Tibial artery (tissue), 4 donors: ENCODE data around the gene TGIF2.

ENCODE experiments used
- DNase-seq, 2 donors: peaks; one replicate each; pipeline ENCODE4 v3.0.0-alpha.2; 2019
- H3K27ac ChIP-seq, 2 donors: fragments of 200-600 bp; sonication (generic) in 1 of 2; 1 replicate in 1 of 2; 2 replicates in 1 of 2; pipeline ENCODE4 v1.5.1; 2018 to 2019; ENCODE audit warnings: mild to moderate bottlenecking in 1 of 2
- H3K27me3 ChIP-seq, 2 donors: fragments of 200-600 bp; sonication (generic) in 1 of 2; one replicate each; pipeline versions ENCODE4 v1.5.1 to v1.6.0; 2016 to 2019
- H3K36me3 ChIP-seq, 3 donors: fragments of 200-600 bp; sonication (generic) in 2 of 3; one replicate each; pipeline ENCODE4 v1.5.1; 2016 to 2019; ENCODE audit warnings: mild to moderate bottlenecking in 2 of 3
- H3K4me1 ChIP-seq, 4 donors: fragments of 200-600 bp; sonication (generic) in 2 of 4; 1 replicate in 3 of 4; 2 replicates in 1 of 4; pipeline ENCODE4 v1.5.1; 2016 to 2019
- H3K4me3 ChIP-seq, 2 donors: fragments of 200-600 bp; sonication (generic) in 1 of 2; 1 replicate in 1 of 2; 2 replicates in 1 of 2; pipeline ENCODE4 v1.5.1; 2018 to 2019; ENCODE audit warnings: mild to moderate bottlenecking in 2 of 2
- H3K9me3 ChIP-seq, 3 donors: fragments of 200-600 bp; sonication (generic) in 1 of 3; one replicate each; pipeline ENCODE4 v1.5.1; 2016 to 2019
- intact Hi-C: fragments of 100-400 bp; cut with DNase I; formaldehyde crosslinking; loops from one replicate; pipeline ENCODE4 v1.15.0; 2023; ENCODE audit warnings: low total_unique reads
- TF ChIP-seq, protein P1 (sequence below), 2 experiments: fragments of 200-600 bp in 1 of 2; fragments of 450-650 bp in 1 of 2; IDR thresholded peaks; one replicate each; pipeline ENCODE4 v1.5.1; 2017 to 2019; ENCODE audit warnings: antibody characterized with exemption in 2 of 2, mild to moderate bottlenecking in 1 of 2, moderate library complexity in 1 of 2

Gene TGIF2

DNA sequence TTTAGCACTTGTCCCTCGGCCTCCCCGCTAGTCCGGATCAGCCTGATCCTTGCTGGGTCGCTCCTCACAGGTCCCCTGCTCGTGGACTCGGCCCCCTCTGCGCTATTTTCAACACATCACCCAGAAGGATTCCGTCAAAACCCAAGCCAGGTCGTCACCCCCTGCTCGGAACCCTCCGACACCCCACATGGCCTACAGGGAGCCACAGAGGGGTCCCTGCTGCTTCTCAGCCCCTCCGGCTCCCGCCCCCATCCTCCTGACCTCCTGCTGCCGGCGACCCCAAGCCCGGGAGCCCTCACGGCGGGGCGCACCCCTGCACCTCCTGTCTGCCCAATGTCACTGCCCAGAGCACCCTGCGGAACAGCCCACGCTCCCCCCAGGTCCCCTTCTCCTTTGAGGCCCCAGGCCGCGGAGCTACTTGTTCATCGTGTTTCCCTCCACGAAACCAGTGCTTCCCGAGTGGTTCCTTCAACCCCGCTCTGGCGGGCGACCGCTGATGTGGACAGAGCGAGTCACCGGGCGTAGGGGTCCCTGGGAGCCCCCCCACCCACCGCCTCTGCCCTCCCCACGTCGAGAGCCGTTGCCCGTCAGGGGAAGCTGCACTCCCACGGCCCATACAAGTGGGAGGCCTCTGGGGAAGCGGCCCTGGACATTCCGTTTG, 32.7 kb upstream of the TGIF2 start:
- TF ChIP-seq, protein P1, sequence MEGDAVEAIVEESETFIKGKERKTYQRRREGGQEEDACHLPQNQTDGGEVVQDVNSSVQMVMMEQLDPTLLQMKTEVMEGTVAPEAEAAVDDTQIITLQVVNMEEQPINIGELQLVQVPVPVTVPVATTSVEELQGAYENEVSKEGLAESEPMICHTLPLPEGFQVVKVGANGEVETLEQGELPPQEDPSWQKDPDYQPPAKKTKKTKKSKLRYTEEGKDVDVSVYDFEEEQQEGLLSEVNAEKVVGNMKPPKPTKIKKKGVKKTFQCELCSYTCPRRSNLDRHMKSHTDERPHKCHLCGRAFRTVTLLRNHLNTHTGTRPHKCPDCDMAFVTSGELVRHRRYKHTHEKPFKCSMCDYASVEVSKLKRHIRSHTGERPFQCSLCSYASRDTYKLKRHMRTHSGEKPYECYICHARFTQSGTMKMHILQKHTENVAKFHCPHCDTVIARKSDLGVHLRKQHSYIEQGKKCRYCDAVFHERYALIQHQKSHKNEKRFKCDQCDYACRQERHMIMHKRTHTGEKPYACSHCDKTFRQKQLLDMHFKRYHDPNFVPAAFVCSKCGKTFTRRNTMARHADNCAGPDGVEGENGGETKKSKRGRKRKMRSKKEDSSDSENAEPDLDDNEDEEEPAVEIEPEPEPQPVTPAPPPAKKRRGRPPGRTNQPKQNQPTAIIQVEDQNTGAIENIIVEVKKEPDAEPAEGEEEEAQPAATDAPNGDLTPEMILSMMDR (IDR thresholded peaks at IDR 0.05): no peak
- H3K4me1 ChIP-seq: peaks cover 0 to 74% (median 41%) of the 10 kb centered on the region in 4 donors
- peak in 1 of 2 donors; percentile 72 for DNase-seq
- H3K4me3 ChIP-seq: peak overlapping the region; percentile 85 to 99
- H3K27ac ChIP-seq: peak overlapping the region; percentile 97 to 99
- intact Hi-C loops: no loop called here
- H3K27me3 ChIP-seq: no peaks in the 10 kb centered on the region
- no peaks in the 10 kb centered on the region for H3K9me3 ChIP-seq
- peaks cover 15 to 17% (median 17%) of the 10 kb centered on the region in 3 donors for H3K36me3 ChIP-seq

DNA sequence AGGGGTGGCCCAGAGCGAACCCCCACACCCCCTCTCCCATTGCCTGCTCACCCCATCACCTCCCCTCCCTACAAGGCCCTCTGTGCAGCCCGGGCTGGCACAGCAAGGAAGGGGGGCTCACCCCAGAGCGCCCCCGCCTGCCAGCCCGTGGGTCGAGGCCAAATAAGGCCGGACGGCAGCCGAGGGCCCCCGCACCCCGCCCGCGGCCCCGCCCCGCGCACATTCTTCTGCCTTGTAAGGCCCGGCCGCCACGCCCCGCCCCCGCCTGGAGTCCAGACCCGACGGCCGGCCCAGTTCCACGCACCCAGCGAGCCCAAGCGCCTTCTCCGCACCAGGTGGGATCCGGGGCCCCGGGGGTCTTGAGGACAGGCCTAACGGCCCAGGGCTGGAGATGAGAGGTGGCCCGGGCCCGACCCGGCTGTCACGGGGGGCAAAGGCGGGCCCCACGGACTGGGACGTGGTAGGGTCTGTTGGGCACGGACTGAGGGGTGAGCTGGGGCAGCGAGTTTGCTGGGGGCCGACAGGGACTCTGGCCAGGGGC, 32.1 kb upstream of the TGIF2 start, which contains the start of gene MYL9:
MYL9 (plus strand) TSS at position 293 of the 541 bp plus-strand sequence. CDS start 3,366 bp downstream, outside the sequence.
- peak within 1 kb of the TSS; percentile 85 to 99 for H3K4me3 ChIP-seq

DNA sequence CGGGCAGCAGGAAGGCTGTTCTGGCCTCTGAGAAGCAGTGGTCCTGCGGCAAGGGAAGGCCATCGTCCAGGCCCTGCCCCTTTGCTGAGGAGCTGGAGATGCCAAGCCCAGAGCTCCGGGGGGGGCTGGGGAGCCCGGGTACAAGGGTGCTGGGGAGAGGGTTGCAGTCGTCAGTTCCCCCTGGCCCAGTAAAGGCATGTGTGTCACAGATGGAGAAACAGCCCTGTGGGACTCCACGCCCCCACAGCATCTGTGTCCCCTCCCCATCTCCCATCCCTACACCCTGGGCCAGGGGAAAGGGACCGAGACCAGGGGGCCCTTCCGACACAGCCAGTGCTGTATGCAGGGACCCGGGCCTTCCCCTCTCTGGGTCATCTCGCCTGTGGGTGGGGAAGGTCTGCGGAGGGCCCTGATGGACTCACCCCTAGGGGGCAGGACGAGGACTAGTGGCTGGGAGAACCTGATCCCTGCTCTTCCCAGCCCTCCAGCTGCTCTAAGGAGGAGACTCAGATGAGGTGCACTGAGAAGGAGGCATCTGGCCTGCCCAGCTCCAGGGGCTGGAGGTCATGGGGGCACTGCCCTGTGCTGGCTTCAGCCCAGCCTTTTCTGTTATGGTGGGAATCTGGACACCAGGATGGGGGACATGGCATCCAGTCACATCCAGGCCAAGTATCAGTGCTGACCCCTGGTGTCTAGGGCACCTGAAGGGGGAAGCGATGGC, 31.5 kb upstream of the TGIF2 start:
- H3K4me1 ChIP-seq: peaks cover 0 to 77% (median 53%) of the 10 kb centered on the region in 4 donors
- H3K36me3 ChIP-seq: peaks cover 27 to 30% (median 30%) of the 10 kb centered on the region in 3 donors
- no peaks in the 10 kb centered on the region for H3K27me3 ChIP-seq
- intact Hi-C loops: loop anchor here (2.0 kb wide), 1 partner anchor 79 kb away; no protein-coding TSS in a partner anchor
- TF ChIP-seq, protein P1 (IDR thresholded peaks at IDR 0.05): peak; percentile 67 to 69
- peak overlapping the region; percentile 85 to 99 for H3K4me3 ChIP-seq
- peak; percentile 63 to 87 for DNase-seq
- H3K9me3 ChIP-seq: no peaks in the 10 kb centered on the region
- peak overlapping the region; percentile 97 to 99 for H3K27ac ChIP-seq

More for the DNA sequence above, 32.1 kb upstream of the TGIF2 start, which contains the start of gene MYL9:
- H3K27me3 ChIP-seq: no peaks in the 10 kb centered on the region
- intact Hi-C loops: no loop called here
- TF ChIP-seq, protein P1 (IDR thresholded peaks at IDR 0.05): no peak
- DNase-seq: peak; percentile 96 to 98
- H3K36me3 ChIP-seq: peaks cover 21 to 24% (median 23%) of the 10 kb centered on the region in 3 donors
- peaks cover 0 to 74% (median 47%) of the 10 kb centered on the region in 4 donors for H3K4me1 ChIP-seq
- no peaks in the 10 kb centered on the region for H3K9me3 ChIP-seq
- peak within 1 kb of the TSS; percentile 97 to 99 for H3K27ac ChIP-seq

DNA sequence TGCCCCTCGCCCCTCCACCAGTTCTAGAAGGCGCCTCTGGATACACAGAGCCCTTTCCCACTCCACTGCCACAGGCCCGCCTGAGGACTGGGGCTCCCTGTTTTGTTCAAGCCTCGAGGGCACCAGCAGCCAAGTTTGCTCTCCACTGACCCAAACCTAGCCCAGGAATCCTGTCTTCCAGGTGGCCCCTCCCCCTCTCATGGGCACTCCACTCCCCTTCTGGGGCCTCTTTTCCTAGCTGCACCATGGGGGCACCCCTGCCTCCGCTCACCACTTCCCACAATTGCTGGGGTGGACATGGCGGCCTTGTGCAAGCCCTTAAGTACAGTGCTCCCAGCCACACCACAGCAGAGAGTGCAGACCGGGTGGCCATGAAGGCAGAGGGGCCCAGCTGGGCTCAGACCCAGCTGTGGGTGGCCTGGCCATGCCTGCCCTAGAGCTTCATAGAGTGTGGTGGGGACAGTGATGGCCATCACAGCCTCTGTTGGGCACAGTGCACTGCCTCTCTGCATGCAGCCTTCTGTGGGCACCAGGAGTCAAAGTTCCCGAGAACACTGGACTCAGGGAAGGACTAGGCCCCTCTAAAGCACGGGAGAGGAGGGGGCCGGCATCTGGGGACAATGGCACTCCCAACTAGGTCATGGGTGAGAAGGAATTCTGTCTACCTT, 30.7 kb upstream of the TGIF2 start:
- Histone ChIP-seq H3K27ac (peak overlapping the region; percentile 97 to 99), H3K27me3 (no peaks in the 10 kb centered on the region), H3K4me1 (peaks cover 0 to 77% (median 56%) of the 10 kb centered on the region in 4 donors), H3K36me3 (peaks cover 35 to 37% (median 37%) of the 10 kb centered on the region in 3 donors), H3K9me3 (no peaks in the 10 kb centered on the region), H3K4me3 (peak overlapping the region; percentile 85 to 99)
- DNase-seq: no peak
- intact Hi-C loops: loop anchor here (2.0 kb wide), 1 partner anchor 80 kb away; no protein-coding TSS in a partner anchor
- TF ChIP-seq, protein P1 (IDR thresholded peaks at IDR 0.05): no peak
